Measurements from ENCODE around the gene PDIA5. TPM values are rescaled to one million over a fixed set of nuclear protein-coding genes. Genes with fewer than 3 reads are reported as not detected.

Gene PDIA5
- total RNA-seq, 2 donors from 2014 or later = 8.0 to 9.0 TPM

DNA sequence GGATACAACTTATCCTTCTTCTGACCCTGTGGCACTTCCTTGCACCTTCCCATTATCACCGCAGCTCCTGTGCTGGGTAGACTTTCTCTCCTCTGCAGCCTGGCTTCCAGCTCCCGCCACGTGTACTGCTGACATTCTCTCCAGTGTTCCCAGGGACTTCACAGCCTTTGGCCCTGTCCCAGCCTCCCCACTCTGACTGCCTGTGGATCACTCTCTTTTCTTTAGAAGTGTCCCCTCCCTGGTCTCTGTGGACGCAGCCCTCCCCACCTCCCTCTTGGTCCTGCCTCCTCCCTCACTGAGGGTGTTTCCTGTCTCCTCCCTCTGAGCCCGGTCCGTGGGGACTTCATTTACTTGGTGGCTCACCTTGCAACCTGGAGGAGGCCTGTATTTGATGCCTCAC, 17.4 kb downstream of the PDIA5 start:
- TF ChIP-seq, protein P1, sequence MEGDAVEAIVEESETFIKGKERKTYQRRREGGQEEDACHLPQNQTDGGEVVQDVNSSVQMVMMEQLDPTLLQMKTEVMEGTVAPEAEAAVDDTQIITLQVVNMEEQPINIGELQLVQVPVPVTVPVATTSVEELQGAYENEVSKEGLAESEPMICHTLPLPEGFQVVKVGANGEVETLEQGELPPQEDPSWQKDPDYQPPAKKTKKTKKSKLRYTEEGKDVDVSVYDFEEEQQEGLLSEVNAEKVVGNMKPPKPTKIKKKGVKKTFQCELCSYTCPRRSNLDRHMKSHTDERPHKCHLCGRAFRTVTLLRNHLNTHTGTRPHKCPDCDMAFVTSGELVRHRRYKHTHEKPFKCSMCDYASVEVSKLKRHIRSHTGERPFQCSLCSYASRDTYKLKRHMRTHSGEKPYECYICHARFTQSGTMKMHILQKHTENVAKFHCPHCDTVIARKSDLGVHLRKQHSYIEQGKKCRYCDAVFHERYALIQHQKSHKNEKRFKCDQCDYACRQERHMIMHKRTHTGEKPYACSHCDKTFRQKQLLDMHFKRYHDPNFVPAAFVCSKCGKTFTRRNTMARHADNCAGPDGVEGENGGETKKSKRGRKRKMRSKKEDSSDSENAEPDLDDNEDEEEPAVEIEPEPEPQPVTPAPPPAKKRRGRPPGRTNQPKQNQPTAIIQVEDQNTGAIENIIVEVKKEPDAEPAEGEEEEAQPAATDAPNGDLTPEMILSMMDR (IDR thresholded peaks at IDR 0.05) = no peak
- Histone ChIP-seq H3K9me3 (no peaks in the 10 kb centered on the region), H3K27me3 (no peaks in the 10 kb centered on the region), H3K4me3 (no peak overlapping the region), H3K4me1 (peaks cover 0 to 91% of the 10 kb centered on the region in 2 donors), H3K27ac (no peak overlapping the region), H3K36me3 (no peaks in the 10 kb centered on the region)
- no peak for DNase-seq (ENCODE audit: low spot score)

DNA sequence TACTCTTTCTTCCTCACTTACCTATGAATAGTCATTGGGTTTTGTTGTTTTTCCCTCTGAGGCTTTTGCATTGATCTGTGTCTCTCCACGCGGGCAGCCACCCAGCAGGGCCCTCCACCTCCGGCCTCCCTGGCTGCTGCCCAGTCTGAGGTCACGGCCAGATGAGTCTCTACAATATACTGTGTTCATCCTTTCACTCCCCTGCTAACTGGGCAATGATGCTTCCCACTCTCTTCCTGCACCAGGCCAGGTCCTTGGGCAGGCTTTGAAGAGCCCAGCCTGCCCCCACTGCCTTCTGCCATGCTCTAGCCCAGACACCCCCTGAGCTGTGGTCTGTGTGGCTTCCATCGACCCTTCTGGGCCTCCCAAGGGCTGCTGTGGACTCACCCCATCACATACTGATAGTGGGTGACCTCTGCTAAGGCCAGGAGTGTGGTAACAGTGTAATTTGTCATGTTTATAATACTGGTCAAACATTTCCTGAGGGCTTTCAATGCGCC, 18.0 kb downstream of the PDIA5 start:
- no peaks in the 10 kb centered on the region for H3K27me3 ChIP-seq
- no peak overlapping the region for H3K4me3 ChIP-seq
- TF ChIP-seq, protein P1 (IDR thresholded peaks at IDR 0.05) = no peak
- DNase-seq (ENCODE audit: low spot score) = no peak
- H3K36me3 ChIP-seq = no peaks in the 10 kb centered on the region
- no peaks in the 10 kb centered on the region for H3K9me3 ChIP-seq
- peak overlapping the region in 1 of 2 donors; percentile 26 for H3K27ac ChIP-seq
- peaks cover 0 to 92% of the 10 kb centered on the region in 2 donors for H3K4me1 ChIP-seq

DNA sequence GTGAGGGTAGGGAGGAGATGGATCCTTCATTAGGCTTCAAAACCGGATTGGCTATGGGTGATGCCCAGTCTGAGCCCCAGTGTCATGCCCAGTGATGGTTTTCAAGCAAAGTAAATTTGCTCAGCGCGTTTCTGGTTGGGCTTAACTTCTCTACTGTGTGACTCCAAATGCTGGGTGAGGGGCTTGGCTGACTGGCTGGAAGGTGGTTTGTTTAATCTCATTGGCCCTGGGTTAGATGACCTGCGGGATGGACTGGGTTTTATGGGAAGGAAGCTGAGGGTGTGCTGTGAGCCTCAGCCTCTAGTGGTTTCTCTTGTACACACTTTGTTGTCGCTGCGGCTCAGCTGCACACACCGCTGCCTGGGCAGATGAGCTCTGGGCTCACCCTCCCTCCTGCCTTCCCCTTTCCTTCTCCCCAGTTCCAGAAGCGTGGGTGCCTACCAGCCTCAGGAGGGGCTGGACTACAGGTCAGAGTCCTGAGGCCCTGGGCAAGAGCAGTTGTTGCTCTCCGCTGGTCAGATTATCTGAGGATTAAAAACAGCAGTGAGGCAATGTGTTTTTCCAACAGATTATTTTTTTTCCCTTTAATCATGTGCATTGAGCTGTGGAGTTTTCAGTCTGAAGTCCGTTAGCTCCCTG, 18.6 kb downstream of the PDIA5 start:
- TF ChIP-seq, protein P1 (IDR thresholded peaks at IDR 0.05) = no peak

DNA sequence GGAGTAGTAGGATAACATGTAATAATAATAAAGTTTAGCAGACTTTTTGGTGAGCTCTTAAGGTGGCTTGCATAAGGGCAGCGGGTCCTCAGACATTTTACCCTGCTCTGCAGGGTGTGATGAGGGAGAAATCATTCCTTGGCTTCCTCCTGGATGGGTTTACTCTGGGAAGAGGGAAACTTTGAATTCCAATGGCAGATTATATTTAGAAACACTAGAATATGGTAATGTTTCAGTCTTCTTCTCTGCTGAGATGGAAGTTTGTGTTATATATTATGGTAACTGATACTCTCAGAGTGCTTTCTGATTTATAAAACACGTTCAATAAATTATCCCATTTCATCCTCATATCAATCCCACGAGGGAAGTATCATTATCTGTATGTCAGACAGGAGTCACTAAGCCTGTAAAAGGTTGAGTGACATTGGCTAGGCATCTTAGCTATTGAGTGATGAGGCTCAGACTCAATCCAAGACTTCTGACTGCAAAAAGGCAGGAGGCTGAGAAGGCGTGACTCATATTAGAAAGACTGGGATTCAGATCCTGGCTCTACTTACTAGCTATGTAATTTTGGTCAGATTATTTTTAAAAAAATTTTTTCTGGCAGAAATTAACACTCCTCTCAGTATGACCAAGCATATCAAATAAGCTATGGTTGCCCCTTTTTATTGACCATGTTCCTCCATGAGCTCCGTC, 19.3 kb downstream of the PDIA5 start:
- no peak for DNase-seq (ENCODE audit: low spot score)
- Histone ChIP-seq H3K27ac (no peak overlapping the region), H3K36me3 (no peaks in the 10 kb centered on the region), H3K9me3 (no peaks in the 10 kb centered on the region), H3K4me3 (no peak overlapping the region), H3K4me1 (peaks cover 0 to 91% of the 10 kb centered on the region in 2 donors), H3K27me3 (no peaks in the 10 kb centered on the region)
- TF ChIP-seq, protein P1 (IDR thresholded peaks at IDR 0.05) = no peak

More for the DNA sequence above, 18.6 kb downstream of the PDIA5 start:
- H3K27me3 ChIP-seq = no peaks in the 10 kb centered on the region
- no peaks in the 10 kb centered on the region for H3K36me3 ChIP-seq
- H3K4me3 ChIP-seq = no peak overlapping the region
- no peaks in the 10 kb centered on the region for H3K9me3 ChIP-seq
- peak overlapping the region in 1 of 2 donors; percentile 26 for H3K27ac ChIP-seq
- DNase-seq (ENCODE audit: low spot score) = no peak
- H3K4me1 ChIP-seq = peaks cover 0 to 92% of the 10 kb centered on the region in 2 donors

DNA sequence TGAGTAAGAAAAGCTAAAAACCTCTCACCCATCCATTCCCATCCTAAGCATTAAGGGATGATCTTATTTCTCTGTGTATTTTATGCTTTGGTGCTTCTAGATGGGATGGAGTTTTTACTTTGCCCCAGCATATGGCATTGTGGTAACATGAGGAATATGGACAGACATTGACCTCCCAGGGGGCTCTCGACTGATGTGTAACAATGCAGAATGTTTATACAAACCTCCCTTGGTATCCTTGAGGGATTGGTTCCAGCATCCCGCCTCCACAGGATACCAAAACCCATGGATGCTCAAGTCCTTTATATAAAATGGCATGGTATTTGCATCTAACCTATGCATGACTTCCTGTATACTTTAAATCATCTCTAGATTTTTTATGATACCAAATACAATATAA, 21.6 kb downstream of the PDIA5 start:
- Histone ChIP-seq H3K27ac (no peak overlapping the region), H3K9me3 (no peaks in the 10 kb centered on the region), H3K36me3 (peaks cover 16% of the 10 kb centered on the region), H3K27me3 (no peaks in the 10 kb centered on the region), H3K4me3 (no peak overlapping the region), H3K4me1 (peaks cover 0 to 68% of the 10 kb centered on the region in 2 donors)
- DNase-seq (ENCODE audit: low spot score) = no peak
- TF ChIP-seq, protein P1 (IDR thresholded peaks at IDR 0.05) = no peak

Data from right atrium auricular region (tissue), 2 donors.